Stimulated activated CD4-positive, alpha-beta T cell treated with anti-CD3 and anti-CD28 coated beads, Interleukin-2, amount 100 ng/mL, for 4 hours (primary cell): ENCODE measurements around the gene KNCN.

ENCODE experiments used
- DNase-seq: peaks from one replicate; pipeline ENCODE4 v3.0.0-alpha.2; 2020; ENCODE audit warnings: low read depth

The KNCN gene

DNA sequence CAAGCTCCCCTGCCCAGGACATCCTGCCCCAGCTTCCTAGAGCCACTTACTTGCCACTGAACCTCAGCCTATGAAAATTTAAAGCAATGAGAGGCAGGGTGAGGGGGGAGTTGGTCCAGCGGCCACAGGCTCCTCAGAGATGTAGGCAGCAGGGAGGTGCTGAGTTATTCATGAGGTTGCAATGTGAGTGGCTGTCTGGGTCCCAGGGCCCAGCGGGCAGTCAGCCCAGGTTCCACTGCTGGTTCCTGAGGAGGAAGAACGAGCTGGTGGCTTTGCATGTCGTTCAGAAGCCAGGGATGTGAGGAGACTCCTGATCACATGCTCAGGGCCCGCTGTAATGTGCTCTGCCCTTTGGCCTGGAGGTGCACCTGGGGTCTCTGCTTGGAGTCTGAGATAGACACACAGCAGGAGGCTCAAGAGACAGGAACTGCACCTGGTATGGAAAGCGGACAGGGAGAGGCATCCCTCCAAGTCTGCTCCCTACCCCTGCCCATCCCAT, at the start of gene KNCN:
Gene KNCN, minus strand, starts transcription at position 51 of the 499 bp plus-strand sequence. CDS start 432 bp downstream, outside the sequence.
- no peak for DNase-seq

DNA sequence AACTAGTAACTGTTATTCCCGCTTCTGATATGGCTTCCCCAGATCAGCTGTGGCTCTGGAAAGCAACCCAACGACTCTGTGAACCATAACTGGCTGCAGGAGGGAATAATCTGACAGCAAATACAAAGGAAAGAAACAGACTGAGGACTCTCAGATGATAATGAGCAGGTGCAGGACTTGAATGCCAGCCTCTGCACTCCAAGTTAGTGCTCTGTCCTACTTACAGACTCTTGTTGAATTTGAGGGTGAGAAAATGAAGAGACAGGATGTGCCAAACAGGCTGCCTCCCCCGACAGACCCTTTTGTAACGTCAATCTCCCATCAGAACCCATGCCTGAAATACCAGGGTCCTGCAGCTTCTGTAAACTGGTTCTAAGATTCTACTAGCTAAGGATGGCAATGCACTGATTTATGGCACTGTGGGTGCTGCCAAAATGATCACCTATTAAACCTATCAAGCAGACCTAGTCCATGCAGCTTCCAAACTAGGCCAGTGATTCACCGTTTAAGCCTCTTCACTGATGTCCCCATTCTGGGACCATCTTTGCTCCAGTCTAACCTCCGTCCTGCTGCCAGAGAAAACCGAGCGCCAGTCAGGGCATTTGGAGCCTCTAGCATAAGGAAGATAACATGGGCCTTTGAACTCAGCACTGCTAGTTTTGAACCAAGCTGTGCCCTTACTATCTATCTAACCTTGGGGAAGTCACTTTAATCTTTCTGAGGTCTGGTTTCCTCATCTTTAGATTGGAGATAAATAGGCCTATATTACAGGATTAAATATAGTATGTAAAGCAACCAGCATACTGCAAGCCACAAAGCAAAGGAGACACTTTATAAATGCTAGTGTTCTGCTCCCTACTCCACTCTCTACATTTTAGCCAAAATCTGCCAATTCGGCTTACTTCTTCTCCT, 47.9 kb upstream of the KNCN start:
- DNase-seq, result no peak

- no peak for DNase-seq
Measured at GRCh38 chr1:46596846-46597245, 45.4 kb upstream of the KNCN start.

- no peak for DNase-seq
Measured at GRCh38 chr1:46596036-46596435, 44.6 kb upstream of the KNCN start.

GRCh38 chr1:46595127-46595526, 43.7 kb upstream of the KNCN start:
- no peak for DNase-seq

DNA sequence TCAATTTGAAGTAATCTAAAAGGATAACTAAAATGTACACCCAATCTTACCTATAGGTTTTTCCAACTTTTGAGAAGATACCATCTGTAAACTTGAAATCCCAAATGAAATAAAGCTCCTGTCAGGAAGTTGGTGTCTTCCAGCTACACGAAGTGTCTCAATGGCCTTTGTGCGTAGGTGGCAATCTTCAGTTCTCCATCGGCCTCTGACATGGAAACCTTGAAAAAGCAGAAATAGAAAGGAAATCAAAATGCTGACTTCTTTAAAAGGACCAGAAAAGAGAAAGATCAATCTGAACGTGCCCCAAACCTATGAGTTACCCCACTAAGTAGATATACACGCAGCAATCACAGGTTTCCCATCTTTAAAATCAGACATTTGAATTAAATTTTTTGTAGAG, 42.6 kb upstream of the KNCN start:
- DNase-seq, result no peak

- no peak for DNase-seq
Measured at GRCh38 chr1:46592823-46593222, 41.4 kb upstream of the KNCN start.

DNA sequence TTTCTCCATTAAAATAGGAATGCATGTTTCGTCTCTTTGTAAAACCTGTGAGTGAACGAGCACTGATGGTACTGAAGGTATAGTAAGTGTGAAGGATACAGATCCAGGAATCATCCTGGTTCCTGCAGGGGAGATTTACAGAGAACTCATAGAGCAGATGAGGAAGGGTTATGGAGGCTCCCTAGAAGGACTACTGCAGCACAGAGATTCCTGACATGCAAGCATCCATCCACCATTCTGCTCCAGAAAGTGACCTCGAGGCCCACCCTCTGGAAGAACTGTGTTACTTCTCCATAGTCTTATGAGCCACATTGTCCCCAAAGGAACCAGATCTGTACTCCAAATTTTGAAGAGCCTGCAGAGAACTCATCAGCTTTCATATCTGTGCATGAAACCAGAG, 38.1 kb upstream of the KNCN start:
- no peak for DNase-seq

DNA sequence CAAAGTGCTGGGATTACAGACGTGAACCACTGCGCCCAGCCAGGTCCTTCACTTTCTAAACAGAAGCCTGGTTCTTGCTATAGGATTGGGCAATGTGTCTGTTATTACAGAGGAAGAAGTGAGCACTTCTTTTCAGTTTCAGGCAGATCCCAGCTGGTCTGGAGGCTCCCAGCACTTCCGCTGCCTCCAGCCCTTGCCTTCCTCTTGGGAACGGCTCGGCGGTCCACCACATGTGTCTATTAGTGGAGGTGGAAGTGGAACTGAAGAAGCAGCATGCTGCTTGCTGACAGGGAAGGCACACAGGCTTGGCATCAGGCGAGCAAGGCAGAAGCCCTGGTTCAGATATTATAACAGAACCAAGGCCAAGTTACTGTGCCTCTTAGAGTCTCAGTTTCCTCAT, 35.6 kb upstream of the KNCN start:
- DNase-seq, result no peak

- no peak for DNase-seq
Measured at GRCh38 chr1:46585312-46585938, 34.0 kb upstream of the KNCN start.

- DNase-seq, result no peak
Measured at GRCh38 chr1:46583494-46583893, 32.0 kb upstream of the KNCN start.

DNA sequence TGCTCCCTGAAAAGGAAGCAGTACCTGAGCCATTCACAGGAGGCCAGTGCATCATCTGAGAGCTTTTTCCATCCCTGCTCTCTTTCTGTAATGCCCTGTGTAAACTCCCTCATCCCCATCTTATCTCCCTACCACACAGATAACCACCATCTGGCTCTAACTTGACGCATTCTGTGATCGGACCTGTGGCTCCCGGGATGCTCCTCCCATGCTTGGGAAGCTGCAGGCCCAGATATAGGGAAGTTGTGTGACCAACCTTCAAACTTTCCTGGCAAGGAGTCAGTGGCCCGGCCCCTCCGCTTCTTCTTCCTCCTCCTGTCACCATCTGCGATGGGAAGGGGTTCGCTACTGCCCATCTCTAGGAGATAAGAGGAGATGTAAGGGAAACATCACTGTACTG, 31.5 kb upstream of the KNCN start:
- DNase-seq, result no peak

- DNase-seq, result no peak
Measured at GRCh38 chr1:46581681-46582455, 30.4 kb upstream of the KNCN start.

DNA sequence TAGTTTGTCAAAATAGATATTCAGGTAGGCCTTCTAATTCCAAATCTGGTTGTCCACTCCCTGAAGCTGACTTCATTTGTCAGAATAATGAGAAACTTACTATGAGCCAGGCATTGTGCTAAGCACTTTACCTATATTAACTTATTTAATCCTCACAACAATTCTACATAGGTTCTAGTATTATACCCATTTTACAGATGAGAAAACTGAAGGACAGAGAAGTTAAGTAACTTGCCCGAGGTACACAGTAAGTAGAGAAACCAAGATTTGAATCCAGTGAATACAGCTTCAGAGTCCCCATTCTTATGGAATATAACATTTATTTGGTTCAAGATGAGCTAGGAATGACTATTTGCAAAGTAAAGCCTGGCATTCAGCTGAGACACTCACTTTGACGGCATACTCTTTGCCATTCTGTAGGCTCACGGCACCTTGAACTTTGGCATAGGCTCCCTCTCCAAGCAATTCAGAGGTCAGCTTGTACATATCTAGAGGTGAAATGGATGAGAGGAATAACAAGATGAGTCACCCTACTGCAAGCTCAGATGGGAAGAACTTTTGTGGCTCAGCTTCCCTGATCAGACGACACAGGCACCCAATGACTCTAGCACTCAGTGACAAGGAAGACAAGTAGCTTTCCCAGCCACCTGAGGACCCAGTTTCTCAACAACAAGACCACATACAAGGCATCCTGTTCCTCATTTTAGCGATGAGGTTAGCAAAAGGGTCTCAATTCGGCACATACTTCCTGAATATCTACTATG, 28.9 kb upstream of the KNCN start:
- no peak for DNase-seq

DNA sequence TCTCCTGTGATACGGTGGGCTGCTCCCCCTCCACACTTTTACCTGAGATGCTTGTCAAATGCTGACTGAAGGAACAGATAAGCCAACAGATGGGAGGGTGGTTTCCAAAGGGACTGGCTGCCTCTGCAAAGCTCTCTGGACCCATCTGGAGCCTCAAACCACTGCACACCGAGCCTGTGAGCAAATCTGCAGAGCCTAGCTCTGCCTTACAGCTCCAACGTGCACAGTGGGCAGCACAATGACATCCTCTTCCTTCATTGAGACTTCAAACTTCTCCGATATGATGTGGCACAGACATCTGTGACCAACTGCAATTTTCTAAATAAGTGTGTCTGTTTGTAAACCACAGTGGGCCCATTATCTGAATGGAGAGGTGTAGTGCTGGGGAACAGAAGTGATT, 26.2 kb upstream of the KNCN start:
- no peak for DNase-seq

GRCh38 chr1:46576596-46576995, 25.1 kb upstream of the KNCN start:
- DNase-seq, result no peak

- DNase-seq, result no peak
Measured at GRCh38 chr1:46575778-46576177, 24.3 kb upstream of the KNCN start.

DNA sequence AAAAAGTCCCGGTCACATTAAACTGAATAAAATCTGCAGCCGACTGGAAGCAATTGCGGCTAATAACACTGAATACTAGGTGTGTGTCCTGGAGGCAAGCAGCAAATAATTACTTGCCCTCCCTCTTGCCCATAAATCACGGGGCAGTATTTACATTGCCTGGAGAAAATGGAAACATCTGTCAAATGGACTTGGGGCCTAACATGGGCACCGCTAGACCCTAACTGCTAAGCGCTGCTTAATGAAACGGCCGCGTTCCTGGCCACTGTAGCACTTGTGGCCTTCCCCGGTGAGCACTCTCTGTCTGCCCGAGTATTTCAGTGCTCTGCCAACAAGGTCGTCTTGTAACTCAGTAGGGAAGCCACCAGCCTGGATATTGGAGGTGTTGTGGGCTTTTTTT, 23.9 kb upstream of the KNCN start:
- DNase-seq, result no peak

GRCh38 chr1:46571691-46572225, 20.3 kb upstream of the KNCN start:
- no peak for DNase-seq

- no peak for DNase-seq
Measured at GRCh38 chr1:46569884-46570725, 18.7 kb upstream of the KNCN start.

- DNase-seq, result no peak
Measured at GRCh38 chr1:46569116-46569515, 17.7 kb upstream of the KNCN start.
